ENCODE data around the gene CHURC1. TPM values are rescaled to one million over a fixed set of nuclear protein-coding genes. Genes with fewer than 3 reads are reported as not detected.

The CHURC1 gene
- total RNA-seq: 30.9 and 39.5 TPM in 2 replicates

GRCh38 chr14:64914237-64915028 is at the start of gene CHURC1:
Gene CHURC1, plus strand, starts transcription at chr14:64914455. Its CDS starts 41 bp downstream, at chr14:64914496.

GRCh38 chr14:64879635-64880220 is 34.5 kb upstream of the CHURC1 start, which contains the start of gene SPTB:
Gene SPTB, minus strand, starts transcription at chr14:64879907. Its CDS starts 56,813 bp downstream, at chr14:64823094.

GRCh38 chr14:64942531-64943111 is 28.4 kb downstream of the CHURC1 start, which contains the start of gene GPX2:
Gene GPX2, minus strand, starts transcription at chr14:64942745. Its CDS starts 19 bp downstream, at chr14:64942726.

GRCh38 chr14:64971943-64972791 is 57.9 kb downstream of the CHURC1 start, which contains the start of gene RAB15:
Gene RAB15, minus strand, starts transcription at chr14:64972336. Its CDS starts 260 bp downstream, at chr14:64972076.

Other genes with a start within 250 kb of the CHURC1 start
- gene PLEKHG3, start 210.0 kb upstream of the CHURC1 start, total RNA-seq: 56.1 and 101 TPM in 2 replicates
- gene SPTB, start 34.5 kb upstream of the CHURC1 start, total RNA-seq: under 0.01 TPM in 1 of 2 replicates, not detected in the other
- 2.2 and 4.3 TPM in 2 replicates for gene GPX2, start 28.3 kb downstream of the CHURC1 start, total RNA-seq
- under 0.01 and 2.7 TPM in 2 replicates for gene RAB15, start 57.9 kb downstream of the CHURC1 start, total RNA-seq
- 7.0 and 8.1 TPM in 2 replicates for gene FNTB, start 72.4 kb downstream of the CHURC1 start, total RNA-seq
- gene MAX, start 188.1 kb downstream of the CHURC1 start, total RNA-seq: 27.5 and 41.7 TPM in 2 replicates

All from tracheal epithelial cell (primary cell).